ENCODE measurements around the gene CIAO3.

The CIAO3 gene

GRCh38 chr16:683396-684070, 57.3 kb downstream of the CIAO3 start:
- POLR2A ChIA-PET, result interaction anchor here (1.4 kb wide), 1 partner anchor 38 kb away, joined by 4 read pairs; the partner anchor contains the start of gene ANTKMT
- TF ChIP-seq PKNOX1 (IDR thresholded peaks at IDR 0.05), result no peak
- no peak for TF ChIP-seq FOXK2 (IDR thresholded peaks at IDR 0.05)
- no peak for TF ChIP-seq FOXA1 (IDR thresholded peaks at IDR 0.05)
- TF ChIP-seq FOXM1 (IDR thresholded peaks at IDR 0.05; ENCODE audit: borderline replicate concordance), result no peak
- TF ChIP-seq L3MBTL2 (conservative IDR thresholded peaks at IDR 0.05), result peak; percentile 33
- no peak for TF ChIP-seq BHLHE40 (IDR thresholded peaks at IDR 0.05; ENCODE audit: borderline replicate concordance)
- peak; percentile 58; the same call in 1 of the 2 replicates for TF ChIP-seq HDGF (IDR thresholded peaks at IDR 0.05; ENCODE audit: borderline replicate concordance)
- no peak for TF ChIP-seq SUZ12 (IDR thresholded peaks at IDR 0.05)
- no peak for DNase-seq (ENCODE audit: extremely low spot score)
- CTCF ChIA-PET, result no interaction called here

GRCh38 chr16:682493-683395, 58.1 kb downstream of the CIAO3 start:
- ChIA-PET POLR2A (interaction anchor here (1.3 to 3.0 kb wide), 6 partner anchors 7 to 46 kb away, joined by 5 to 33 read pairs (median 10); partner anchors contain the start of genes ANTKMT, METTL26, RHOT2 and WDR24), CTCF (no interaction called here)
- DNase-seq (ENCODE audit: extremely low spot score), result no peak
- TF ChIP-seq ZNF384 (IDR thresholded peaks at IDR 0.05) (no peak), BHLHE40 (IDR thresholded peaks at IDR 0.05; ENCODE audit: borderline replicate concordance) (no peak), L3MBTL2 (conservative IDR thresholded peaks at IDR 0.05) (peak; percentile 42), CTBP1 (IDR thresholded peaks at IDR 0.05; ENCODE audit: borderline replicate concordance) (no peak)

- POLR2A ChIA-PET, result interaction anchor here (0.8 to 3.0 kb wide), 11 partner anchors 8 to 46 kb away, joined by 3 to 33 read pairs (median 5); partner anchors contain the start of genes ANTKMT, METTL26, RHOT2 and WDR24
- CTCF ChIA-PET, result no interaction called here
- TF ChIP-seq PKNOX1 (IDR thresholded peaks at IDR 0.05) (no peak), CTBP1 (IDR thresholded peaks at IDR 0.05; ENCODE audit: borderline replicate concordance) (no peak), TARDBP (IDR thresholded peaks at IDR 0.05) (no peak), FOXK2 (IDR thresholded peaks at IDR 0.05) (no peak), BHLHE40 (IDR thresholded peaks at IDR 0.05; ENCODE audit: borderline replicate concordance) (no peak), L3MBTL2 (conservative IDR thresholded peaks at IDR 0.05) (peak; percentile 82), NFRKB (IDR thresholded peaks at IDR 0.05) (no peak), LEF1 (IDR thresholded peaks at IDR 0.05; ENCODE audit: borderline replicate concordance) (no peak), HDGF (IDR thresholded peaks at IDR 0.05; ENCODE audit: borderline replicate concordance) (0 out of 2 replicates have a peak, but pooled peaks have one; percentile 22)
- no peak for DNase-seq (ENCODE audit: extremely low spot score)
Observed at GRCh38 chr16:681746-682427, 58.9 kb downstream of the CIAO3 start.

GRCh38 chr16:680967-681745, 59.6 kb downstream of the CIAO3 start:
- CTCF ChIA-PET, result no interaction called here
- DNase-seq (ENCODE audit: extremely low spot score), result no peak
- POLR2A ChIA-PET, result interaction anchor here (0.8 to 3.0 kb wide), 13 partner anchors 9 to 45 kb away, joined by 3 to 33 read pairs (median 5); partner anchors contain the start of genes ANTKMT, METTL26, RHOT2 and WDR24
- TF ChIP-seq BHLHE40 (IDR thresholded peaks at IDR 0.05; ENCODE audit: borderline replicate concordance) (no peak), SP1 (IDR thresholded peaks at IDR 0.05) (no peak), FOXM1 (IDR thresholded peaks at IDR 0.05; ENCODE audit: borderline replicate concordance) (no peak), ELF4 (IDR thresholded peaks at IDR 0.05) (no peak), PKNOX1 (IDR thresholded peaks at IDR 0.05) (no peak), ZNF384 (IDR thresholded peaks at IDR 0.05) (no peak), FOXA1 (IDR thresholded peaks at IDR 0.05) (no peak), ARNT (IDR thresholded peaks at IDR 0.05) (no peak), L3MBTL2 (conservative IDR thresholded peaks at IDR 0.05) (no peak), NFRKB (IDR thresholded peaks at IDR 0.05) (no peak), SUZ12 (IDR thresholded peaks at IDR 0.05) (no peak), FOXK2 (IDR thresholded peaks at IDR 0.05) (no peak)

GRCh38 chr16:680625-680945, 60.2 kb downstream of the CIAO3 start:
- CTCF ChIA-PET, result no interaction called here
- DNase-seq (ENCODE audit: extremely low spot score), result no peak
- TF ChIP-seq FOXK2 (IDR thresholded peaks at IDR 0.05), result no peak
- no peak for TF ChIP-seq TARDBP (IDR thresholded peaks at IDR 0.05)
- no peak for TF ChIP-seq LEF1 (IDR thresholded peaks at IDR 0.05; ENCODE audit: borderline replicate concordance)
- no peak for TF ChIP-seq SP1 (IDR thresholded peaks at IDR 0.05)
- TF ChIP-seq ELF4 (IDR thresholded peaks at IDR 0.05), result no peak
- no peak for TF ChIP-seq L3MBTL2 (conservative IDR thresholded peaks at IDR 0.05)
- no peak for TF ChIP-seq CTBP1 (IDR thresholded peaks at IDR 0.05; ENCODE audit: borderline replicate concordance)
- TF ChIP-seq ARNT (IDR thresholded peaks at IDR 0.05), result no peak
- TF ChIP-seq PKNOX1 (IDR thresholded peaks at IDR 0.05), result no peak
- no peak for TF ChIP-seq NFRKB (IDR thresholded peaks at IDR 0.05)
- no peak for TF ChIP-seq BHLHE40 (IDR thresholded peaks at IDR 0.05; ENCODE audit: borderline replicate concordance)
- no peak for TF ChIP-seq FOXA1 (IDR thresholded peaks at IDR 0.05)
- POLR2A ChIA-PET, result interaction anchor here (0.6 to 3.0 kb wide), 11 partner anchors 8 to 112 kb away, joined by 3 to 33 read pairs (median 4); partner anchors contain the start of genes ANTKMT and WDR24
